ENCODE data around the gene PLEKHA4. TPM values are rescaled to one million over a fixed set of nuclear protein-coding genes. Genes with fewer than 3 reads are reported as not detected.

Gene PLEKHA4
- total and polyA plus RNA-seq, 4 donors = 4.4 to 17.2 (median 6.3) TPM

GRCh38 chr19:48830965-48831364, 37.5 kb downstream of the PLEKHA4 start:
- no peak overlapping the region for H3K9ac ChIP-seq (ENCODE audit: low read depth in 1 of 2, low read length in 2 of 2)
- TF ChIP-seq SP1 (IDR thresholded peaks at IDR 0.05) (no peak), ATF3 (IDR thresholded peaks at IDR 0.05) (no peak), HNF4G (IDR thresholded peaks at IDR 0.05) (no peak), GABPA (IDR thresholded peaks at IDR 0.05 in 1 of 2, conservative IDR thresholded peaks at IDR 0.05 in 1 of 2) (no peak), FOXA2 (IDR thresholded peaks at IDR 0.05) (no peak), TAF1 (conservative IDR thresholded peaks at IDR 0.05) (no peak), ZBTB33 (IDR thresholded peaks at IDR 0.05) (no peak), REST (IDR thresholded peaks at IDR 0.05) (no peak), HNF4A (conservative IDR thresholded peaks at IDR 0.05) (no peak), EGR1 (IDR thresholded peaks at IDR 0.05; ENCODE audit: low read depth in 2 of 2) (no peak)
- H3K27me3 ChIP-seq (ENCODE audit: control insufficient read depth in 4 of 4, insufficient read depth in 4 of 4, low read length in 3 of 4) = no peaks in the 10 kb centered on the region
- WGBS = 97% methylated on average over 4 of the region's 4 CpGs
- no peaks in the 10 kb centered on the region for H3K9me3 ChIP-seq (ENCODE audit: control insufficient read depth in 4 of 4, low read length in 3 of 4)
- no peak overlapping the region for H3K4me3 ChIP-seq (ENCODE audit: low read depth in 1 of 3, low read length in 3 of 3)
- DNase-seq (ENCODE audit: low spot score) = no peak
- peaks cover 0 to 14% (median 4%) of the 10 kb centered on the region in 4 donors for H3K36me3 ChIP-seq (ENCODE audit: control insufficient read depth in 4 of 4, insufficient read depth in 3 of 4, low read depth in 1 of 4, low read length in 3 of 4)
- peaks cover 3 to 33% (median 24%) of the 10 kb centered on the region in 4 donors for H3K4me1 ChIP-seq (ENCODE audit: control insufficient read depth in 4 of 4, insufficient read depth in 4 of 4, low read length in 3 of 4)
- no peak overlapping the region for H3K27ac ChIP-seq (ENCODE audit: low read depth in 1 of 2, low read length in 2 of 2)

- WGBS = 83% methylated on average over 9 of the region's 9 CpGs
- H3K4me3 ChIP-seq (ENCODE audit: low read depth in 1 of 3, low read length in 3 of 3) = no peak overlapping the region
- no peak for TF ChIP-seq ZBTB33 (IDR thresholded peaks at IDR 0.05)
- TF ChIP-seq TAF1 (conservative IDR thresholded peaks at IDR 0.05) = no peak
- TF ChIP-seq CTCF (IDR thresholded peaks at IDR 0.05; ENCODE audit: low read depth, low read length, missing input control) = no peak
- no peak for TF ChIP-seq HNF4A (conservative IDR thresholded peaks at IDR 0.05)
- TF ChIP-seq ATF3 (IDR thresholded peaks at IDR 0.05) = no peak
- TF ChIP-seq FOXA2 (IDR thresholded peaks at IDR 0.05) = no peak
- TF ChIP-seq GABPA (IDR thresholded peaks at IDR 0.05 in 1 of 2, conservative IDR thresholded peaks at IDR 0.05 in 1 of 2) = no peak
- TF ChIP-seq NR2F2 (IDR thresholded peaks at IDR 0.05) = no peak
- TF ChIP-seq FOXA1 (IDR thresholded peaks at IDR 0.05) = no peak
- no peak for TF ChIP-seq RXRA (IDR thresholded peaks at IDR 0.05)
- TF ChIP-seq MAX (IDR thresholded peaks at IDR 0.05) = no peak
- no peak for TF ChIP-seq YY1 (IDR thresholded peaks at IDR 0.05)
- no peaks in the 10 kb centered on the region for H3K9me3 ChIP-seq (ENCODE audit: control insufficient read depth in 4 of 4, low read length in 3 of 4)
- H3K9ac ChIP-seq (ENCODE audit: low read depth in 1 of 2, low read length in 2 of 2) = no peak overlapping the region
- H3K27ac ChIP-seq (ENCODE audit: low read depth in 1 of 2, low read length in 2 of 2) = no peak overlapping the region
- H3K36me3 ChIP-seq (ENCODE audit: control insufficient read depth in 4 of 4, insufficient read depth in 3 of 4, low read depth in 1 of 4, low read length in 3 of 4) = peaks cover 0 to 14% (median 4%) of the 10 kb centered on the region in 4 donors
- no peaks in the 10 kb centered on the region for H3K27me3 ChIP-seq (ENCODE audit: control insufficient read depth in 4 of 4, insufficient read depth in 4 of 4, low read length in 3 of 4)
- no peak for DNase-seq (ENCODE audit: low spot score)
- peaks cover 3 to 30% (median 21%) of the 10 kb centered on the region in 4 donors for H3K4me1 ChIP-seq (ENCODE audit: control insufficient read depth in 4 of 4, insufficient read depth in 4 of 4, low read length in 3 of 4)
Measured at GRCh38 chr19:48830088-48830487, 38.3 kb downstream of the PLEKHA4 start.

Measured in liver (tissue), 9 donors.